RWPE2 (cell line): Measurements from ENCODE around the gene NEU2.

ENCODE experiments used
- ATAC-seq: fragments of 200-7000 bp; cut with Tn5 transposase; 3 replicates; pipeline ENCODE4 v1.9.1; 2021; ENCODE audit warnings: low read depth
- DNase-seq: peaks from one replicate; pipeline ENCODE4 v3.0.0-alpha.2; 2020; ENCODE audit warnings: low spot score
- H3K27ac ChIP-seq: fragments of 450-650 bp; 2 replicates; pipeline ENCODE4 v1.5.1; 2017; ENCODE audit warnings: mild to moderate bottlenecking; ENCODE audit not compliant: poor library complexity, severe bottlenecking
- H3K27me3 ChIP-seq: fragments of 250-450 bp; sonication (Bioruptor Pico); 2 replicates; pipeline ENCODE4 v1.5.1; 2021; ENCODE audit warnings: mild to moderate bottlenecking, moderate library complexity; ENCODE audit not compliant: insufficient read depth, poor library complexity, severe bottlenecking
- H3K36me3 ChIP-seq: fragments of 250-450 bp; sonication (Bioruptor Pico); 2 replicates; pipeline ENCODE4 v1.5.1; 2020; ENCODE audit warnings: low read depth, mild to moderate bottlenecking, moderate library complexity
- H3K4me1 ChIP-seq: fragments of 250-450 bp; sonication (Bioruptor Pico); 2 replicates; pipeline ENCODE4 v1.5.1; 2021; ENCODE audit warnings: mild to moderate bottlenecking, moderate library complexity; ENCODE audit not compliant: insufficient read depth, poor library complexity, severe bottlenecking
- H3K4me3 ChIP-seq: fragments of 250-450 bp; sonication (Bioruptor Pico); 2 replicates; pipeline ENCODE4 v1.5.1; 2021; ENCODE audit warnings: mild to moderate bottlenecking, moderate library complexity; ENCODE audit not compliant: severe bottlenecking
- H3K9me3 ChIP-seq: fragments of 250-450 bp; sonication (Bioruptor Pico); 2 replicates; pipeline ENCODE4 v1.5.1; 2021; ENCODE audit warnings: mild to moderate bottlenecking, moderate library complexity; ENCODE audit not compliant: severe bottlenecking
- CTCF ChIP-seq: fragments of 450-650 bp; IDR thresholded peaks from one replicate; pipeline ENCODE4 v1.5.1; 2017; ENCODE audit warnings: mild to moderate bottlenecking, moderate library complexity; ENCODE audit not compliant: poor library complexity, severe bottlenecking

The NEU2 gene

GRCh38 chr2:232999354-232999753 lies 33.1 kb upstream of the NEU2 start:
- Histone ChIP-seq H3K9me3 (no peaks in the 10 kb centered on the region), H3K4me3 (no peak overlapping the region), H3K4me1 (no peaks in the 10 kb centered on the region), H3K27me3 (no peaks in the 10 kb centered on the region), H3K27ac (no peak overlapping the region), H3K36me3 (no peaks in the 10 kb centered on the region)
- DNase-seq (no peak), ATAC-seq (no peak)
- no peak for TF ChIP-seq CTCF

GRCh38 chr2:233000886-233001750 lies 31.4 kb upstream of the NEU2 start:
- TF ChIP-seq CTCF: no peak
- DNase-seq: no peak
- Histone ChIP-seq H3K9me3 (no peaks in the 10 kb centered on the region), H3K36me3 (no peaks in the 10 kb centered on the region), H3K4me1 (no peaks in the 10 kb centered on the region), H3K27me3 (no peaks in the 10 kb centered on the region), H3K27ac (no peak overlapping the region), H3K4me3 (no peak overlapping the region)
- no peak for ATAC-seq

- no peak for ATAC-seq
- no peaks in the 10 kb centered on the region for H3K27me3 ChIP-seq
- no peaks in the 10 kb centered on the region for H3K4me1 ChIP-seq
- DNase-seq: no peak
- no peak for TF ChIP-seq CTCF
- no peaks in the 10 kb centered on the region for H3K9me3 ChIP-seq
- H3K4me3 ChIP-seq: no peak overlapping the region
- H3K36me3 ChIP-seq: no peaks in the 10 kb centered on the region
- H3K27ac ChIP-seq: no peak overlapping the region
Observed at GRCh38 chr2:233002829-233003657, 29.4 kb upstream of the NEU2 start.

GRCh38 chr2:233003658-233004555 lies 28.6 kb upstream of the NEU2 start:
- Histone ChIP-seq H3K9me3 (no peaks in the 10 kb centered on the region), H3K27me3 (no peaks in the 10 kb centered on the region), H3K4me3 (no peak overlapping the region), H3K36me3 (no peaks in the 10 kb centered on the region), H3K4me1 (no peaks in the 10 kb centered on the region), H3K27ac (no peak overlapping the region)
- no peak for TF ChIP-seq CTCF
- ATAC-seq (no peak; the same call in 2 of the 3 replicates), DNase-seq (no peak)
